T-cell (primary cell): Measurements from ENCODE around the gene POPDC3. TPM values are rescaled to one million over a fixed set of nuclear protein-coding genes. Genes with fewer than 3 reads are reported as not detected.
"Not testable (repeated sequence)": the region's sequence is repeated elsewhere in the genome, so short reads cannot be mapped to it uniquely, and the experiment has no call there.

Experiments
- ATAC-seq, 4 experiments: fragments of 200-7000 bp in 3 of 4; fragments of 150-1000 bp in 1 of 4; cut with Tn5 transposase; replicated peaks in 1 of 4; 1 replicate in 3 of 4; 2 replicates in 1 of 4; pipeline ENCODE4 v1.10.0; 2021; ENCODE audit warnings: moderate library complexity in 3 of 4, mild to moderate bottlenecking in 2 of 4, moderate number of reproducible peaks in 1 of 4
- CTCF ChIA-PET, 2 donors: fragments of 300-600 bp; sonication (Branson Sonifier 250); formaldehyde crosslinking; loops; one replicate each; lab custom pipeline; 2022; ENCODE audit warnings: antibody characterized with exemption in 2 of 2; lab: Charles Lee
- POLR2A ChIA-PET, 2 donors: fragments of 300-600 bp; sonication (Branson Sonifier 250); formaldehyde crosslinking; loops; one replicate each; lab custom pipeline; 2022; ENCODE audit warnings: antibody characterized with exemption in 2 of 2; lab: Charles Lee
- DNase-seq, 35 experiments: peaks; one replicate each; pipeline versions ENCODE4 v3.0.0 to v3.0.0-alpha.2; 2013 to 2023
- H3K27ac ChIP-seq: one replicate; pipeline ENCODE4 v1.5.1; 2013; ENCODE audit warnings: low read length
- H3K27me3 ChIP-seq, 2 experiments: replicated peaks in 1 of 2; 1 replicate in 1 of 2; 2 replicates in 1 of 2; pipeline versions ENCODE4 v1.6.1 to v1.7.0; 2013; ENCODE audit warnings: low read length in 1 of 2, mixed read lengths in 1 of 2; ENCODE audit not compliant: control insufficient read depth in 2 of 2, insufficient read depth in 2 of 2; ENCODE audit errors: extremely low read depth in 1 of 2
- H3K36me3 ChIP-seq, 2 donors: 1 replicate in 1 of 2; 2 replicates in 1 of 2; pipeline versions ENCODE4 v1.6.1 to v1.7.0; 2013; ENCODE audit warnings: low read length in 1 of 2; ENCODE audit not compliant: control insufficient read depth in 2 of 2, insufficient read depth in 1 of 2; ENCODE audit errors: extremely low read depth in 1 of 2
- H3K4me1 ChIP-seq, 2 experiments: 1 replicate in 1 of 2; 2 replicates in 1 of 2; pipeline versions ENCODE4 v1.6.1 to v1.7.0; 2013; ENCODE audit warnings: low read length in 2 of 2, mixed read lengths in 1 of 2; ENCODE audit not compliant: insufficient read depth in 2 of 2, control insufficient read depth in 1 of 2; ENCODE audit errors: extremely low read depth in 1 of 2
- H3K4me3 ChIP-seq, 2 donors: 1 replicate in 1 of 2; 2 replicates in 1 of 2; pipeline versions ENCODE4 v1.5.1 to v1.7.0; 2013; ENCODE audit warnings: mild to moderate bottlenecking in 2 of 2, low read length in 1 of 2, moderate library complexity in 1 of 2; ENCODE audit not compliant: control insufficient read depth in 1 of 2; ENCODE audit errors: extremely low read depth in 1 of 2
- H3K9me3 ChIP-seq: 2 replicates; pipeline ENCODE4 v1.7.0; 2013
- H3K27ac Mint-ChIP-seq, 2 donors: one replicate each; pipeline ENCODE4 v1.8.0; 2020 to 2021; ENCODE audit warnings: mild to moderate bottlenecking in 2 of 2, mixed read lengths in 2 of 2
- H3K27me3 Mint-ChIP-seq, 2 donors: one replicate each; pipeline ENCODE4 v1.8.0; 2021 to 2022; ENCODE audit warnings: mixed read lengths in 2 of 2
- H3K36me3 Mint-ChIP-seq: one replicate; pipeline ENCODE4 v1.8.0; 2021; ENCODE audit warnings: mixed read lengths
- H3K4me1 Mint-ChIP-seq, 3 donors: one replicate each; pipeline ENCODE4 v1.8.0; 2020 to 2022; ENCODE audit warnings: mixed read lengths in 3 of 3, mild to moderate bottlenecking in 1 of 3
- H3K4me3 Mint-ChIP-seq, 3 donors: one replicate each; pipeline ENCODE4 v1.8.0; 2020 to 2022; ENCODE audit warnings: mild to moderate bottlenecking in 3 of 3, mixed read lengths in 3 of 3, moderate library complexity in 3 of 3
- H3K9me3 Mint-ChIP-seq, 3 donors: one replicate each; pipeline ENCODE4 v1.8.0; 2020 to 2022; ENCODE audit warnings: mixed read lengths in 3 of 3
- WGBS: methylation state at CpG from one replicate; pipeline ENCODE4 v1.1.5; 2013; ENCODE audit warnings: missing lambda C conversion rate; ENCODE audit not compliant: insufficient coverage; 5-methylcytosine and 5-hydroxymethylcytosine counted together
- total RNA-seq, 35 experiments: library from RNA in 6 of 35; stranded (reverse) in 6 of 35; fragments of 120-200 nt in 1 of 35; gene quantifications; one replicate each; pipeline versions ENCODE4 v1.2.1 to v1.2.4 and lab custom pipeline; 2013 to 2026

The POPDC3 gene
- total RNA-seq, 5 donors from 2014 or later (not counting 1 experiment from before 2014, with no cell fraction given), result not detected

DNA sequence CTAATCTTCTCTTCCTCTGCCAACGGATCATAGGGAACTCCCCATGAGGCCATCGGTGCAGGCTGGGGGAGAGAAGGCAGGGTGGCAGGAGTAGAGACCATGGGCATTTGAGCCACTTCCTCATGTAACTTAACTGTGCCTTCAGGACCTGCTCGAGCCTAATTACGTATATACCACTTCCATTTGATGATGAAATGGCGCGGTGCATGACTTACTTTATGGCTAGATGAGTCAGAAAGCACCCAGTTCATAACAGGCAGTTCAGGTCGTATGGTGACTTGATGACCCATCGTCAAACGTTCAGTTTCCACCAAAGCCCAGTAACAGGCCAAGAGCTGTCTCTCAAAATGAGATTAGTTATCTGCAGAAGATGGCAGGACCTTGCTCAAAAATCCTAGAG is 39.4 kb upstream of the POPDC3 start:
- peaks cover 12 to 14% of the 10 kb centered on the region in 2 donors for H3K27me3 Mint-ChIP-seq
- H3K4me3 Mint-ChIP-seq, ATAC-seq, H3K4me1 ChIP-seq, H3K9me3 Mint-ChIP-seq, H3K9me3 ChIP-seq, POLR2A ChIA-PET, CTCF ChIA-PET, DNase-seq, H3K4me1 Mint-ChIP-seq, H3K27ac ChIP-seq, H3K27me3 ChIP-seq, H3K36me3 Mint-ChIP-seq, H3K4me3 ChIP-seq, H3K27ac Mint-ChIP-seq, H3K36me3 ChIP-seq: not testable (repeated sequence)
- WGBS, result 91% methylated on average over 7 of the region's 9 CpGs

DNA sequence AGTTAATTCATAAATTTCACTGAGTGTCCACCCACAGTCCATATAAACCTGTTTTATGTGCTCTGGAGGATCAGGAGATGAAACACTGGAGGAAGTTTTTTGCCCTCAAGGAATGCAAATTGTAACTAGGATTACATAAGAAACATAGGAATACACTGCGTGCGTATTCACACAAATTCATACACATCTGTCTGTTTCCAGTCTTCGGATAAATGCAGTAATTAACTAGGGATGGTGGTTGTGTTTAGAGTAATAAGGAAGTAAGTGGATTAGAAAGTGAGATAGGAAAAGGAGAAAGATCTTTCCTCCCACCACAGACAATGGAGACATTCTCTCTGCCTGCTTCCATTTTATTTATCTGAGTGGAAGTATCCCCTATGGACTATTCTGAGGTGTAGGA is 35.7 kb upstream of the POPDC3 start:
- no peak overlapping the region for H3K27ac Mint-ChIP-seq
- ATAC-seq, result no peak
- no peaks in the 10 kb centered on the region for H3K9me3 ChIP-seq

DNA sequence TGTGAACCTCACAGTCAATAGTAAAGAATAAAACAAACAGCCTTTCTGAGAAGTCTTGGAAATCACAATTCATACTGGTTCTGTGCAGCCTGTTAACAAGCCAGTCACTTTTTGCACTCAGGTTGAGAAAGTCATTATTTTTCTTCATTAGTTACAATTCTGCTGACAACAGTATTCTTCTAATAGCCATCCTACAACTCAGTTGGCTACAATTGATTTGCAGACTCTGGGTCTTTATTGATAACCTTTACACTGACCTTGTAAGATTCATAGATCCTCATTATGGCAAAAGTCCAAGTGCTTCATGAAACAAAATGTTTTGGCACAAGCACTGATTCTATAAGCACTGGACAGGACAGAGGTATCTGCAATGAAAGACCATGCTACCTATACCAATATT is 34.9 kb upstream of the POPDC3 start:
- Histone ChIP-seq H3K4me1 (no peaks in the 10 kb centered on the region), H3K36me3 (no peaks in the 10 kb centered on the region), H3K4me3 (no peak overlapping the region), H3K9me3 (no peaks in the 10 kb centered on the region), H3K27ac (no peak overlapping the region), H3K27me3 (no peaks in the 10 kb centered on the region)
- CTCF ChIA-PET, result no interaction called here
- DNase-seq (no peak), ATAC-seq (no peak)
- Mint-ChIP-seq H3K27ac (no peak overlapping the region), H3K4me3 (no peak overlapping the region), H3K36me3 (no peaks in the 10 kb centered on the region), H3K27me3 (peaks cover 10 to 12% of the 10 kb centered on the region in 2 donors), H3K4me1 (no peaks in the 10 kb centered on the region), H3K9me3 (no peaks in the 10 kb centered on the region)
- POLR2A ChIA-PET, result no interaction called here

More for the DNA sequence above, 35.7 kb upstream of the POPDC3 start:
- Mint-ChIP-seq H3K9me3 (no peaks in the 10 kb centered on the region), H3K4me3 (no peak overlapping the region), H3K36me3 (no peaks in the 10 kb centered on the region), H3K27me3 (peaks cover 10 to 12% of the 10 kb centered on the region in 2 donors), H3K4me1 (no peaks in the 10 kb centered on the region)
- Histone ChIP-seq H3K4me1 (no peaks in the 10 kb centered on the region), H3K4me3 (no peak overlapping the region), H3K27ac (no peak overlapping the region), H3K27me3 (no peaks in the 10 kb centered on the region), H3K36me3 (no peaks in the 10 kb centered on the region)
- no peak for DNase-seq
- CTCF ChIA-PET, result no interaction called here
- POLR2A ChIA-PET, result no interaction called here
- WGBS, result no CpG with 5 or more reads among the region's 3 CpGs

DNA sequence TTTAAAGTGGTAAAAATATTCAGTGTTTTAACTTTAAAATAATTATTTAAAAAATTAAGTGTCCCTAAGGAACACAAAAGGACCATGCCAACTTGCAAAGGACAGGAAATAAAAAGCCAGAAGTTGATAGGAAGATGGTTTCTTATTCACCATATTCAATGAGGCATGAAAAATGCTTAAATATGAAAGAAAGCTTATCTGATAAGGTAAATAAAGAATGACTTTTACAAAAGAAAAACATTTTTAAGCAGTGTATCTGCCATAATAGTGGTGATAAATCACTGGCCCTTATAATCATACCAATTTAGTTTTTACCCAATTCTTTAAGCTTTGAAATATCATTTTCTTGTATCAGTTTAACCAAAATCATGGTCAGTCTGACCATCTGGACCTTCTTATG is 33.5 kb upstream of the POPDC3 start:
- Mint-ChIP-seq H3K9me3 (no peaks in the 10 kb centered on the region), H3K27ac (no peak overlapping the region), H3K27me3 (peaks cover 12 to 14% of the 10 kb centered on the region in 2 donors), H3K4me1 (no peaks in the 10 kb centered on the region), H3K36me3 (no peaks in the 10 kb centered on the region), H3K4me3 (no peak overlapping the region)
- H3K27me3 ChIP-seq, result no peaks in the 10 kb centered on the region
- ATAC-seq (no peak), DNase-seq (no peak)
- no peaks in the 10 kb centered on the region for H3K9me3 ChIP-seq
- no peaks in the 10 kb centered on the region for H3K36me3 ChIP-seq
- no peak overlapping the region for H3K27ac ChIP-seq
- no peak overlapping the region for H3K4me3 ChIP-seq
- ChIA-PET POLR2A (no interaction called here), CTCF (no interaction called here)
- no peaks in the 10 kb centered on the region for H3K4me1 ChIP-seq

- H3K9me3 Mint-ChIP-seq, result no peaks in the 10 kb centered on the region
- peaks cover 12 to 14% of the 10 kb centered on the region in 2 donors for H3K27me3 Mint-ChIP-seq
- Histone ChIP-seq H3K9me3 (no peaks in the 10 kb centered on the region), H3K4me3 (no peak overlapping the region), H3K36me3 (no peaks in the 10 kb centered on the region), H3K27ac (no peak overlapping the region), H3K4me1 (no peaks in the 10 kb centered on the region), H3K27me3 (no peaks in the 10 kb centered on the region)
- DNase-seq (no peak), ATAC-seq (no peak)
- H3K36me3 Mint-ChIP-seq, result no peaks in the 10 kb centered on the region
- ChIA-PET POLR2A (no interaction called here), CTCF (no interaction called here)
- WGBS, result no CpG with 5 or more reads among the region's 1 CpG
- no peaks in the 10 kb centered on the region for H3K4me1 Mint-ChIP-seq
- no peak overlapping the region for H3K27ac Mint-ChIP-seq
- H3K4me3 Mint-ChIP-seq, result no peak overlapping the region
These were observed 32.8 kb upstream of the POPDC3 start for GRCh38 chr6:105212587-105212986.

GRCh38 chr6:105211831-105212230 is 32.0 kb upstream of the POPDC3 start:
- ChIA-PET CTCF (no interaction called here), POLR2A (no interaction called here)
- no peaks in the 10 kb centered on the region for H3K4me1 Mint-ChIP-seq
- H3K4me3 Mint-ChIP-seq, result no peak overlapping the region
- ATAC-seq (no peak), DNase-seq (no peak)
- no peaks in the 10 kb centered on the region for H3K36me3 Mint-ChIP-seq
- Histone ChIP-seq H3K27me3 (no peaks in the 10 kb centered on the region), H3K4me1 (no peaks in the 10 kb centered on the region), H3K36me3 (no peaks in the 10 kb centered on the region), H3K27ac (no peak overlapping the region), H3K9me3 (no peaks in the 10 kb centered on the region), H3K4me3 (no peak overlapping the region)
- no peaks in the 10 kb centered on the region for H3K9me3 Mint-ChIP-seq
- H3K27me3 Mint-ChIP-seq, result peaks cover 12 to 14% of the 10 kb centered on the region in 2 donors
- H3K27ac Mint-ChIP-seq, result no peak overlapping the region
- no CpG with 5 or more reads among the region's 3 CpGs for WGBS

- H3K27me3 Mint-ChIP-seq, result peaks cover 16 to 17% of the 10 kb centered on the region in 2 donors
- H3K9me3 Mint-ChIP-seq, result no peaks in the 10 kb centered on the region
- Histone ChIP-seq H3K27ac (no peak overlapping the region), H3K27me3 (peaks cover 0 to 3% of the 10 kb centered on the region in 2 experiments), H3K36me3 (no peaks in the 10 kb centered on the region), H3K4me3 (no peak overlapping the region), H3K9me3 (no peaks in the 10 kb centered on the region), H3K4me1 (no peaks in the 10 kb centered on the region)
- no peaks in the 10 kb centered on the region for H3K4me1 Mint-ChIP-seq
- H3K36me3 Mint-ChIP-seq, result no peaks in the 10 kb centered on the region
- CTCF ChIA-PET, result no interaction called here
- ATAC-seq (no peak), DNase-seq (no peak)
- H3K27ac Mint-ChIP-seq, result no peak overlapping the region
- POLR2A ChIA-PET, result interaction anchor here in 1 of 2 donors (0.6 kb wide), 1 partner anchor 1902 kb away, joined by 5 read pairs; no protein-coding TSS in a partner anchor
- H3K4me3 Mint-ChIP-seq, result no peak overlapping the region
- WGBS, result no CpG with 5 or more reads among the region's 1 CpG
These were observed 31.2 kb upstream of the POPDC3 start for GRCh38 chr6:105210932-105211531.
